H1 (cell line): Measurements from ENCODE around the gene GCNA. TPM values are rescaled to one million over a fixed set of nuclear protein-coding genes. Genes with fewer than 3 reads are reported as not detected.

Experiments used
- CTCF ChIA-PET: fragments of 300-600 bp; sonication (Branson Sonifier 250); formaldehyde crosslinking; loops from one replicate; lab custom pipeline; 2021; ENCODE audit not compliant: partially characterized antibody; lab: Charles Lee
- POLR2A ChIA-PET: fragments of 300-600 bp; sonication (Branson Sonifier 250); formaldehyde crosslinking; loops from one replicate; lab custom pipeline; 2021; ENCODE audit warnings: inconsistent platforms; ENCODE audit not compliant: partially characterized antibody; lab: Charles Lee
- DNase-seq, 2 experiments: peaks; one replicate each; pipeline versions ENCODE4 v3.0.0 to v3.0.0-alpha.2; 2010 to 2022; ENCODE audit warnings: low spot score in 2 of 2, low read depth in 1 of 2, mixed read lengths in 1 of 2
- FAIRE-seq: peaks from 2 replicates; lab custom pipeline; 2011; peaks lifted over from hg19 to GRCh38; lab: Jason Lieb, UNC
- H2AFZ ChIP-seq: 2 replicates; pipeline ENCODE4 v1.8.1; 2012; ENCODE audit warnings: low read length, inconsistent platforms
- H2AK5ac ChIP-seq: 2 replicates; pipeline ENCODE4 v1.6.1; 2013; ENCODE audit warnings: low read depth, low read length
- H2BK120ac ChIP-seq: replicated peaks from 2 replicates; pipeline ENCODE3; 2013; ENCODE audit warnings: low read depth, low read length, inconsistent platforms
- H2BK12ac ChIP-seq: 2 replicates; pipeline ENCODE4 v1.6.1; 2013; ENCODE audit warnings: low read depth, low read length
- H2BK15ac ChIP-seq: 2 replicates; pipeline ENCODE4 v1.6.1; 2013; ENCODE audit warnings: low read length
- H2BK20ac ChIP-seq: 2 replicates; pipeline ENCODE4 v1.6.1; 2013; ENCODE audit warnings: low read length
- H2BK5ac ChIP-seq: 2 replicates; pipeline ENCODE4 v1.6.1; 2013; ENCODE audit warnings: low read depth, low read length
- H3K14ac ChIP-seq: 2 replicates; pipeline ENCODE4 v1.6.1; 2013; ENCODE audit warnings: inconsistent platforms; ENCODE audit not compliant: insufficient read length
- H3K18ac ChIP-seq: 2 replicates; pipeline ENCODE4 v1.6.1; 2013; ENCODE audit warnings: low read length; ENCODE audit errors: extremely low read depth
- H3K23ac ChIP-seq: 2 replicates; pipeline ENCODE4 v1.6.1; 2013; ENCODE audit warnings: inconsistent platforms; ENCODE audit not compliant: insufficient read length
- H3K23me2 ChIP-seq: 2 replicates; pipeline ENCODE4 v1.6.1; 2013; ENCODE audit warnings: low read depth, low read length
- H3K27ac ChIP-seq: 2 replicates; pipeline ENCODE4 v1.6.1; 2011; ENCODE audit warnings: low read depth, low read length, inconsistent platforms
- H3K27me3 ChIP-seq, 4 experiments: replicated peaks in 1 of 4; 1 replicate in 1 of 4; 2 replicates in 3 of 4; pipeline versions ENCODE4 v1.6.1 to v1.8.1; 2011 to 2013; ENCODE audit warnings: low read length in 3 of 4, mild to moderate bottlenecking in 3 of 4, inconsistent platforms in 2 of 4, mixed read lengths in 2 of 4, moderate library complexity in 1 of 4; ENCODE audit not compliant: control insufficient read depth in 3 of 4, insufficient read depth in 3 of 4; ENCODE audit errors: extremely low read depth in 1 of 4
- H3K36me3 ChIP-seq, 4 experiments: 2 replicates each; pipeline versions ENCODE4 v1.6.1 to v1.8.1; 2011 to 2013; ENCODE audit warnings: mild to moderate bottlenecking in 4 of 4, low read length in 3 of 4, moderate library complexity in 2 of 4, control low read depth in 1 of 4, inconsistent platforms in 1 of 4; ENCODE audit not compliant: insufficient read depth in 4 of 4, control insufficient read depth in 2 of 4
- H3K4ac ChIP-seq: replicated peaks from 2 replicates; pipeline ENCODE3; 2013; ENCODE audit warnings: low read length, low read depth, mixed read lengths, inconsistent platforms; ENCODE audit not compliant: insufficient read length
- H3K4me1 ChIP-seq, 4 experiments: replicated peaks in 1 of 4; 1 replicate in 1 of 4; 2 replicates in 3 of 4; pipeline versions ENCODE4 v1.6.1 to v1.8.1; 2011 to 2013; ENCODE audit warnings: low read length in 3 of 4, inconsistent platforms in 2 of 4, mixed read lengths in 1 of 4; ENCODE audit not compliant: insufficient read depth in 4 of 4, control insufficient read depth in 3 of 4
- H3K4me2 ChIP-seq, 2 experiments: 2 replicates each; pipeline versions ENCODE4 v1.6.1 to v1.8.1; 2011 to 2013; ENCODE audit warnings: low read depth in 2 of 2, low read length in 2 of 2, control low read depth in 1 of 2, inconsistent platforms in 1 of 2, mild to moderate bottlenecking in 1 of 2; ENCODE audit not compliant: insufficient read depth in 1 of 2
- H3K4me3 ChIP-seq, 4 experiments: fragments of 200-600, 300-600 bp in 1 of 4; sonication (generic), shearing (Covaris generic), sonication (Bioruptor Twin) in 1 of 4; 2 replicates each; pipeline versions ENCODE4 v1.5.1 to v1.8.1; 2011 to 2016; ENCODE audit warnings: low read length in 4 of 4, low read depth in 3 of 4, control low read depth in 2 of 4, inconsistent platforms in 2 of 4, mild to moderate bottlenecking in 2 of 4, mixed read lengths in 1 of 4, moderate library complexity in 1 of 4; ENCODE audit not compliant: insufficient read depth in 2 of 4; ENCODE audit errors: extremely low read depth in 1 of 4
- H3K56ac ChIP-seq: replicated peaks from 2 replicates; pipeline ENCODE3; 2013; ENCODE audit warnings: low read depth, mild to moderate bottlenecking, mixed read lengths, low read length, inconsistent platforms; ENCODE audit not compliant: insufficient read length
- H3K79me1 ChIP-seq: 2 replicates; pipeline ENCODE4 v1.6.1; 2013; ENCODE audit warnings: low read depth, low read length, control low read depth
- H3K79me2 ChIP-seq, 2 experiments: 2 replicates each; pipeline versions ENCODE4 v1.6.1 to v1.8.1; 2012 to 2013; ENCODE audit warnings: low read length in 2 of 2, mild to moderate bottlenecking in 2 of 2, inconsistent platforms in 1 of 2; ENCODE audit not compliant: insufficient read depth in 2 of 2, control insufficient read depth in 1 of 2
- H3K9ac ChIP-seq, 4 experiments: replicated peaks in 1 of 4; 1 replicate in 1 of 4; 2 replicates in 3 of 4; pipeline versions ENCODE4 v1.6.1 to v1.8.1; 2011 to 2013; ENCODE audit warnings: low read depth in 3 of 4, low read length in 3 of 4, control low read depth in 2 of 4, mild to moderate bottlenecking in 2 of 4, moderate library complexity in 2 of 4, inconsistent platforms in 1 of 4; ENCODE audit errors: extremely low read depth in 1 of 4
- H3K9me3 ChIP-seq, 2 experiments: 2 replicates each; pipeline versions ENCODE4 v1.6.1 to v1.8.1; 2012 to 2013; ENCODE audit warnings: mild to moderate bottlenecking in 2 of 2, moderate library complexity in 2 of 2, control low read depth in 1 of 2, inconsistent platforms in 1 of 2, low read depth in 1 of 2, low read length in 1 of 2, mixed read lengths in 1 of 2; ENCODE audit not compliant: insufficient read depth in 2 of 2
- H4K20me1 ChIP-seq, 2 experiments: replicated peaks in 1 of 2; 2 replicates each; pipeline versions ENCODE3 to v1.8.1; 2011 to 2013; ENCODE audit warnings: inconsistent platforms in 2 of 2, low read length in 2 of 2, mild to moderate bottlenecking in 1 of 2; ENCODE audit not compliant: insufficient read depth in 2 of 2, control insufficient read depth in 1 of 2
- H4K5ac ChIP-seq: 2 replicates; pipeline ENCODE4 v1.6.1; 2013; ENCODE audit warnings: low read length, low read depth, mixed read lengths, inconsistent platforms; ENCODE audit not compliant: insufficient read length
- H4K8ac ChIP-seq: 2 replicates; pipeline ENCODE4 v1.8.0; 2013; ENCODE audit warnings: mild to moderate bottlenecking, moderate library complexity, low read length, inconsistent platforms; ENCODE audit not compliant: insufficient read depth; ENCODE audit errors: extremely low read depth
- H4K91ac ChIP-seq: replicated peaks from 2 replicates; pipeline ENCODE3; 2013; ENCODE audit warnings: low read length, mixed read lengths, inconsistent platforms; ENCODE audit not compliant: insufficient read length
- BCL11A ChIP-seq, 2 experiments: IDR thresholded peaks; one replicate each; pipeline ENCODE4 v1.6.1; 2011; ENCODE audit warnings: low read depth in 2 of 2, low read length in 2 of 2, mild to moderate bottlenecking in 2 of 2
- CTCF ChIP-seq, 3 experiments: IDR thresholded peaks; 1 replicate in 2 of 3; 2 replicates in 1 of 3; pipeline versions ENCODE4 v1.5.1 to v1.6.1; 2011; ENCODE audit warnings: low read length in 3 of 3, mild to moderate bottlenecking in 3 of 3, inconsistent platforms in 2 of 3, low read depth in 1 of 3, moderate library complexity in 1 of 3; ENCODE audit not compliant: insufficient read depth in 1 of 3; ENCODE audit errors: control extremely low read depth in 1 of 3
- RNF2 ChIP-seq: fragments of 200-900, 300-1000 bp; sonication (generic); IDR thresholded peaks from 2 replicates; pipeline ENCODE4 v1.7.1; 2016; ENCODE audit warnings: borderline replicate concordance, low read depth, mild to moderate bottlenecking, antibody characterized with exemption, low read length; ENCODE audit not compliant: poor library complexity, severe bottlenecking; ENCODE audit errors: missing control alignments
- RXRA ChIP-seq: IDR thresholded peaks from 2 replicates; pipeline ENCODE4 v1.6.1; 2011; ENCODE audit warnings: low read depth, mild to moderate bottlenecking, low read length, moderate library complexity; ENCODE audit not compliant: insufficient read depth
- SIRT6 ChIP-seq: IDR thresholded peaks from one replicate; pipeline ENCODE4 v1.7.1; 2012; ENCODE audit warnings: low read length, inconsistent platforms
- SIX5 ChIP-seq: IDR thresholded peaks from 2 replicates; pipeline ENCODE4 v1.6.1; 2011; ENCODE audit warnings: mild to moderate bottlenecking, low read depth, low read length
- SRF ChIP-seq: IDR thresholded peaks from 2 replicates; pipeline ENCODE4 v1.6.1; 2011; ENCODE audit warnings: mild to moderate bottlenecking, low read depth, low read length, moderate library complexity
- USF2 ChIP-seq: IDR thresholded peaks from 2 replicates; pipeline ENCODE4 v1.6.1; 2011; ENCODE audit warnings: low read length, improper control_type of control experiment
- ZNF274 ChIP-seq: IDR thresholded peaks from 2 replicates; pipeline ENCODE4 v1.7.0; 2012; ENCODE audit warnings: low read length, borderline replicate concordance; ENCODE audit errors: extremely low read depth
- WGBS, 2 experiments: shearing (Covaris generic) in 1 of 2; methylation state at CpG; one replicate each; pipeline versions ENCODE4 v1.1.6 to v1.1.7; 2013 to 2015; ENCODE audit warnings: low lambda C conversion rate in 2 of 2, mixed read lengths in 2 of 2, inconsistent platforms in 1 of 2, low coverage in 1 of 2, missing lambda C conversion rate in 1 of 2; ENCODE audit not compliant: insufficient replicate concordance in 2 of 2, insufficient coverage in 1 of 2, insufficient read length in 1 of 2; ENCODE audit errors: extremely low coverage in 1 of 2, missing lambda C conversion rate in 1 of 2; 5-methylcytosine and 5-hydroxymethylcytosine counted together
- polyA plus RNA-seq, 7 experiments: library from polyadenylated mRNA; depleted of rRNA in 3 of 7; stranded (reverse) in 5 of 7; unstranded in 2 of 7; fragments of >200 nt in 5 of 7; fragments of 200-250 nt in 2 of 7; gene quantifications; 1 replicate in 5 of 7; 2 replicates in 1 of 7; 4 replicates in 1 of 7; pipeline versions ENCODE4 v1.2.1 to v1.2.3, GENCODE V29; 2011 to 2013; ENCODE audit warnings: missing spikeins in 2 of 7, mixed read lengths in 2 of 7
- total RNA-seq: library from RNA; stranded (reverse); fragmentation: NEBNext Ultra II Directional; extraction: Animal tissue kit (Norgen Biotek cat#: 25700); gene quantifications from 2 replicates; pipeline ENCODE4 v1.2.1, GENCODE V29; 2021
- TF ChIP-seq, protein P1 (sequence below): IDR thresholded peaks from 2 replicates; pipeline ENCODE4 v1.6.1; 2012; ENCODE audit warnings: inconsistent platforms

Gene GCNA
- total and polyA plus RNA-seq, 2 of the 8 experiments (the other 6 are each of a cell fraction or from before 2014, with no cell fraction given): 0.41 to 0.95 TPM

- H2BK12ac ChIP-seq: no peak overlapping the region
- TF ChIP-seq BCL11A (IDR thresholded peaks at IDR 0.05; ENCODE audit: low read depth in 2 of 2, low read length in 2 of 2) (no peak), SRF (no peak), CTCF (IDR thresholded peaks at IDR 0.05; ENCODE audit: control extremely low read depth in 1 of 3, insufficient read depth in 1 of 3, low read depth in 1 of 3, low read length in 3 of 3) (no peak), ZNF274 (no peak), RNF2 (no peak), SIX5 (no peak), RXRA (no peak), USF2 (no peak), SIRT6 (no peak)
- TF ChIP-seq, protein P1, sequence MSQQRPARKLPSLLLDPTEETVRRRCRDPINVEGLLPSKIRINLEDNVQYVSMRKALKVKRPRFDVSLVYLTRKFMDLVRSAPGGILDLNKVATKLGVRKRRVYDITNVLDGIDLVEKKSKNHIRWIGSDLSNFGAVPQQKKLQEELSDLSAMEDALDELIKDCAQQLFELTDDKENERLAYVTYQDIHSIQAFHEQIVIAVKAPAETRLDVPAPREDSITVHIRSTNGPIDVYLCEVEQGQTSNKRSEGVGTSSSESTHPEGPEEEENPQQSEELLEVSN: no peak
These were observed 79.0 kb downstream of the GCNA start for GRCh38 chrX:71657267-71657666.

More at GRCh38 chrX:71657267-71657666, 79.0 kb downstream of the GCNA start:
- Histone ChIP-seq H2AFZ (no peak overlapping the region), H4K20me1 (no peaks in the 10 kb centered on the region), H3K79me2 (no peaks in the 10 kb centered on the region), H3K18ac (no peak overlapping the region), H3K23me2 (no peaks in the 10 kb centered on the region), H3K4me2 (no peak overlapping the region), H3K4me1 (no peaks in the 10 kb centered on the region), H4K91ac (no peak overlapping the region), H3K9me3 (no peaks in the 10 kb centered on the region), H2BK5ac (no peak overlapping the region), H3K23ac (no peak overlapping the region), H2BK20ac (no peak overlapping the region), H3K27me3 (no peaks in the 10 kb centered on the region), H4K8ac (no peak overlapping the region), H4K5ac (no peak overlapping the region), H2AK5ac (no peak overlapping the region), H3K27ac (no peak overlapping the region), H3K56ac (no peak overlapping the region), H3K9ac (no peak overlapping the region), H2BK120ac (no peak overlapping the region), H3K4ac (no peak overlapping the region), H3K14ac (no peak overlapping the region), H3K36me3 (no peaks in the 10 kb centered on the region), H3K79me1 (no peaks in the 10 kb centered on the region), H2BK15ac (no peak overlapping the region), H3K4me3 (no peak overlapping the region)
- WGBS, 2 experiments: 90% methylated on average over 3 of the region's 4 CpGs; no CpG with 5 or more reads in 1 of the 2 experiments
- POLR2A ChIA-PET: no interaction called here
- CTCF ChIA-PET: no interaction called here
- DNase-seq (no peak), FAIRE-seq (no peak)
